ENCODE measurements around the gene LGALS3.

Gene LGALS3

GRCh38 chr14:55191203-55192053, 62.4 kb downstream of the LGALS3 start, which contains the start of gene DLGAP5:
Gene DLGAP5 (minus strand): TSS chr14:55191585. CDS start chr14:55189179, 2,406 bp downstream.
- DNase-seq (ENCODE audit: low spot score), result peak; percentile 92

GRCh38 chr14:55192054-55192621, 63.1 kb downstream of the LGALS3 start:
- DNase-seq (ENCODE audit: low spot score), result no peak

- DNase-seq (ENCODE audit: low spot score), result no peak
These were observed 65.8 kb downstream of the LGALS3 start for GRCh38 chr14:55194656-55195355.

Measured in CD4-positive, alpha-beta T cell treated with Interleukin-15 for 4 hours (primary cell).